Thyroid gland (tissue), 4 donors: ENCODE measurements around the gene RAB36.

Experiments
- CTCF ChIP-seq, 6 experiments: fragments of 200-600 bp in 3 of 6; fragments of 450-650 bp in 3 of 6; sonication (generic) in 3 of 6; IDR thresholded peaks; one replicate each; pipeline ENCODE4 v1.5.1; 2016 to 2019; ENCODE audit warnings: antibody characterized with exemption in 6 of 6, mild to moderate bottlenecking in 2 of 6, inconsistent platforms in 1 of 6, moderate library complexity in 1 of 6
- POLR2A ChIP-seq, 2 donors: fragments of 450-650 bp; IDR thresholded peaks; one replicate each; pipeline ENCODE4 v1.6.1; 2017; ENCODE audit warnings: antibody characterized with exemption in 2 of 2, mild to moderate bottlenecking in 2 of 2, moderate library complexity in 1 of 2

GRCh38 chr22:23197836-23198235 is 52.6 kb downstream of the RAB36 start:
- TF ChIP-seq CTCF (IDR thresholded peaks at IDR 0.05) (no peak), POLR2A (IDR thresholded peaks at IDR 0.05) (no peak)
